Body of pancreas (tissue), 4 donors: Measurements from ENCODE around the gene CCDC57. TPM values are rescaled to one million over a fixed set of nuclear protein-coding genes. Genes with fewer than 3 reads are reported as not detected.

Source experiments
- ATAC-seq: fragments of 150-250 bp; one replicate; pipeline ENCODE4 v1.9.1; 2016
- DNase-seq, 4 donors: peaks; one replicate each; pipeline ENCODE4 v3.0.0-alpha.2; 2019
- H3K27ac ChIP-seq, 4 donors: fragments of 200-600 bp; sonication (generic); 1 replicate in 3 of 4; 2 replicates in 1 of 4; pipeline versions ENCODE4 v1.5.1 to v1.6.1; 2016 to 2019; ENCODE audit warnings: mild to moderate bottlenecking in 1 of 4, mixed read lengths in 1 of 4, moderate library complexity in 1 of 4
- H3K27me3 ChIP-seq, 2 donors: fragments of 200-600 bp; sonication (generic); one replicate each; pipeline ENCODE4 v1.6.0; 2016; ENCODE audit warnings: mild to moderate bottlenecking in 1 of 2
- H3K36me3 ChIP-seq, 2 donors: fragments of 200-600 bp; sonication (generic); replicated peaks in 1 of 2; 2 replicates each; pipeline ENCODE4 v1.5.1; 2016; ENCODE audit warnings: low read depth in 2 of 2; ENCODE audit not compliant: insufficient read depth in 1 of 2
- H3K4me1 ChIP-seq: fragments of 200-600 bp; sonication (generic); one replicate; pipeline ENCODE4 v1.6.0; 2016
- H3K4me3 ChIP-seq, 2 donors: fragments of 200-600 bp; sonication (generic); 1 replicate in 1 of 2; 2 replicates in 1 of 2; pipeline ENCODE4 v1.5.1; 2016 to 2019
- H3K9me3 ChIP-seq, 3 donors: fragments of 200-600 bp; sonication (generic); 1 replicate in 2 of 3; 2 replicates in 1 of 3; pipeline ENCODE4 v1.5.1; 2016
- POLR2A ChIP-seq, 3 donors: fragments of 450-650 bp; IDR thresholded peaks; one replicate each; pipeline ENCODE4 v1.6.1; 2016; ENCODE audit warnings: antibody characterized with exemption in 3 of 3, mild to moderate bottlenecking in 2 of 3
- WGBS, 2 donors: methylation state at CpG; one replicate each; pipeline ENCODE4 v1.1.5; 2017; 5-methylcytosine and 5-hydroxymethylcytosine counted together
- intact Hi-C: fragments of 100-400 bp; cut with DNase I; formaldehyde crosslinking; loops from one replicate; pipeline ENCODE4 v1.15.1; 2023
- total RNA-seq, 2 donors: library from RNA; depleted of rRNA; stranded (reverse); fragments of >200 nt; gene quantifications; one replicate each; pipeline ENCODE4 v1.1.0, GENCODE V29; 2016
- TF ChIP-seq, protein P1 (sequence below), 7 experiments: fragments of 450-650 bp in 4 of 7; fragments of 200-600 bp in 3 of 7; sonication (generic) in 3 of 7; IDR thresholded peaks; one replicate each; pipeline ENCODE4 v1.5.1; 2016 to 2019; ENCODE audit warnings: antibody characterized with exemption in 7 of 7

CCDC57 gene
- total RNA-seq, 2 donors from 2014 or later: 24.1 to 60.3 TPM

- ATAC-seq: no peak
- intact Hi-C loops: loop anchor here (5.0 kb wide), 1 partner anchor 84 kb away; no protein-coding TSS in a partner anchor
- DNase-seq: no peak
- Histone ChIP-seq H3K4me1 (peaks cover 54% of the 10 kb centered on the region), H3K27me3 (no peaks in the 10 kb centered on the region), H3K9me3 (no peaks in the 10 kb centered on the region), H3K27ac (peak overlapping the region in 2 of 4 donors; percentile 30 to 42), H3K36me3 (peaks cover 0 to 3% of the 10 kb centered on the region in 2 donors), H3K4me3 (no peak overlapping the region)
- TF ChIP-seq POLR2A (IDR thresholded peaks at IDR 0.05): no peak
- TF ChIP-seq, protein P1, sequence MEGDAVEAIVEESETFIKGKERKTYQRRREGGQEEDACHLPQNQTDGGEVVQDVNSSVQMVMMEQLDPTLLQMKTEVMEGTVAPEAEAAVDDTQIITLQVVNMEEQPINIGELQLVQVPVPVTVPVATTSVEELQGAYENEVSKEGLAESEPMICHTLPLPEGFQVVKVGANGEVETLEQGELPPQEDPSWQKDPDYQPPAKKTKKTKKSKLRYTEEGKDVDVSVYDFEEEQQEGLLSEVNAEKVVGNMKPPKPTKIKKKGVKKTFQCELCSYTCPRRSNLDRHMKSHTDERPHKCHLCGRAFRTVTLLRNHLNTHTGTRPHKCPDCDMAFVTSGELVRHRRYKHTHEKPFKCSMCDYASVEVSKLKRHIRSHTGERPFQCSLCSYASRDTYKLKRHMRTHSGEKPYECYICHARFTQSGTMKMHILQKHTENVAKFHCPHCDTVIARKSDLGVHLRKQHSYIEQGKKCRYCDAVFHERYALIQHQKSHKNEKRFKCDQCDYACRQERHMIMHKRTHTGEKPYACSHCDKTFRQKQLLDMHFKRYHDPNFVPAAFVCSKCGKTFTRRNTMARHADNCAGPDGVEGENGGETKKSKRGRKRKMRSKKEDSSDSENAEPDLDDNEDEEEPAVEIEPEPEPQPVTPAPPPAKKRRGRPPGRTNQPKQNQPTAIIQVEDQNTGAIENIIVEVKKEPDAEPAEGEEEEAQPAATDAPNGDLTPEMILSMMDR (IDR thresholded peaks at IDR 0.05): no peak
- 72 to 83% methylated on average over 2 to 29 of the region's 34 CpGs for WGBS, 2 donors
Measured at GRCh38 chr17:82237746-82238471, 25.3 kb upstream of the CCDC57 start.

- Histone ChIP-seq H3K4me3 (no peak overlapping the region), H3K27me3 (no peaks in the 10 kb centered on the region), H3K36me3 (peaks cover 0 to 3% of the 10 kb centered on the region in 2 donors), H3K9me3 (no peaks in the 10 kb centered on the region), H3K27ac (peak overlapping the region in 1 of 4 donors; percentile 17), H3K4me1 (peaks cover 48% of the 10 kb centered on the region)
- peak in 1 of 4 donors; percentile 50 for DNase-seq
- WGBS, 2 donors: 93% methylated on average over 45 of the region's 59 CpGs; no CpG with 5 or more reads in 1 of the 2 donors
- TF ChIP-seq POLR2A (IDR thresholded peaks at IDR 0.05): no peak
- TF ChIP-seq, protein P1 (IDR thresholded peaks at IDR 0.05): peak in 2 of 7 experiments; percentile 2 to 4
- ATAC-seq: no peak
- intact Hi-C loops: loop anchor here (5.0 kb wide), 1 partner anchor 85 kb away; no protein-coding TSS in a partner anchor
Measured at GRCh38 chr17:82237083-82237745, 24.6 kb upstream of the CCDC57 start.

- peak; percentile 69 for ATAC-seq
- H3K4me3 ChIP-seq: no peak overlapping the region
- peaks cover 48% of the 10 kb centered on the region for H3K4me1 ChIP-seq
Measured at GRCh38 chr17:82236142-82236971, 23.7 kb upstream of the CCDC57 start.

DNA sequence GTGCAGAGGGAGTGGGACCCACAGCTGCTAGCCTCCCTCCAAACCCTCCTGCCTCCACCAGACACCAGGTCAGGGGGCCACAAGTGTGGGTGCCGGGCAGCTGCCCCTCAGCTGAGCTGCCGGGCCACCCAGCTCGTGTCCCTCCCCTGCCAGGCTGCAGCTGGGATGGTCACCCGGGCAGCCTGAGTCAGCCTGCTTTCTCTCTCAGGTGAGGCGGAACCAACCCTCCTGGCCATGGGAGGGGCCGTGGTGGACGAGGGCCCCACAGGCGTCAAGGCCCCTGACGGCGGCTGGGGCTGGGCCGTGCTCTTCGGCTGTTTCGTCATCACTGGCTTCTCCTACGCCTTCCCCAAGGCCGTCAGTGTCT, 23.1 kb upstream of the CCDC57 start:
- intact Hi-C loops: loop anchor here (5.0 kb wide), 1 partner anchor 87 kb away; no protein-coding TSS in a partner anchor
- Histone ChIP-seq H3K27me3 (no peaks in the 10 kb centered on the region), H3K4me1 (peaks cover 48% of the 10 kb centered on the region), H3K36me3 (peaks cover 0 to 3% of the 10 kb centered on the region in 2 donors), H3K27ac (no peak overlapping the region), H3K9me3 (no peaks in the 10 kb centered on the region), H3K4me3 (no peak overlapping the region)
- WGBS, 2 donors: 40% methylated on average over 15 of the region's 15 CpGs; no CpG with 5 or more reads in 1 of the 2 donors
- ATAC-seq: no peak
- DNase-seq: peak in 2 of 4 donors; percentile 22 to 56
- TF ChIP-seq POLR2A (IDR thresholded peaks at IDR 0.05): no peak
- TF ChIP-seq, protein P1 (IDR thresholded peaks at IDR 0.05): no peak

More at GRCh38 chr17:82236142-82236971, 23.7 kb upstream of the CCDC57 start:
- Histone ChIP-seq H3K27me3 (no peaks in the 10 kb centered on the region), H3K9me3 (no peaks in the 10 kb centered on the region), H3K27ac (peak overlapping the region in 1 of 4 donors; percentile 17), H3K36me3 (peaks cover 0 to 3% of the 10 kb centered on the region in 2 donors)
- intact Hi-C loops: loop anchor here (5.0 kb wide), 1 partner anchor 86 kb away; no protein-coding TSS in a partner anchor
- DNase-seq: peak; percentile 74 to 82 (median 77)
- TF ChIP-seq POLR2A (IDR thresholded peaks at IDR 0.05): no peak
- TF ChIP-seq, protein P1 (IDR thresholded peaks at IDR 0.05): peak; percentile 84 to 95 (median 90)
- 29 to 43% methylated on average over 7 to 41 of the region's 44 CpGs for WGBS, 2 donors
